22Rv1 (cell line): Measurements from ENCODE around the gene MRFAP1.

Experiments used
- ZFX ChIP-seq: fragments of 450-650 bp; IDR thresholded peaks from 2 replicates; pipeline ENCODE4 v1.6.1; 2017; ENCODE audit warnings: antibody characterized with exemption, borderline replicate concordance
- TF ChIP-seq, protein P1 (sequence below): fragments of 450-650 bp; IDR thresholded peaks from 2 replicates; pipeline ENCODE4 v1.5.1; 2017; ENCODE audit warnings: mild to moderate bottlenecking

DNA sequence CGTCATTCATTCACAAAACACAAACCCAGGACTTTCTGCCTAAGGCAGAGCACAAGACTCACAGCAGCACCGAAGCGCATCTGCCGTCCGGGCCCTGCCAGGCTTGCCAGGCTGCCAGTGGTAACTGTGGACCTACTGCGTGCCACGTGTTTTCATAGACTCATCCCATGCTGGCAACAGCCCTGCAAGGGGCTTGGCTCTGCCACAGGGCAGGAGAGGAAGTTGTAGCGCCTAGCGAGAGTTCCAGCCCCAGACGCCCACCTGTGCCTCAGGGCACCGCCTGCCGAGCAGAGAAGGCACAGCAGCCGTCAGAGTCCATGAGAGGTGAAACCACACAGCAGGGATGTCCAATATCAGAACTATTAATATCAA, 18.9 kb upstream of the MRFAP1 start:
- TF ChIP-seq, protein P1, sequence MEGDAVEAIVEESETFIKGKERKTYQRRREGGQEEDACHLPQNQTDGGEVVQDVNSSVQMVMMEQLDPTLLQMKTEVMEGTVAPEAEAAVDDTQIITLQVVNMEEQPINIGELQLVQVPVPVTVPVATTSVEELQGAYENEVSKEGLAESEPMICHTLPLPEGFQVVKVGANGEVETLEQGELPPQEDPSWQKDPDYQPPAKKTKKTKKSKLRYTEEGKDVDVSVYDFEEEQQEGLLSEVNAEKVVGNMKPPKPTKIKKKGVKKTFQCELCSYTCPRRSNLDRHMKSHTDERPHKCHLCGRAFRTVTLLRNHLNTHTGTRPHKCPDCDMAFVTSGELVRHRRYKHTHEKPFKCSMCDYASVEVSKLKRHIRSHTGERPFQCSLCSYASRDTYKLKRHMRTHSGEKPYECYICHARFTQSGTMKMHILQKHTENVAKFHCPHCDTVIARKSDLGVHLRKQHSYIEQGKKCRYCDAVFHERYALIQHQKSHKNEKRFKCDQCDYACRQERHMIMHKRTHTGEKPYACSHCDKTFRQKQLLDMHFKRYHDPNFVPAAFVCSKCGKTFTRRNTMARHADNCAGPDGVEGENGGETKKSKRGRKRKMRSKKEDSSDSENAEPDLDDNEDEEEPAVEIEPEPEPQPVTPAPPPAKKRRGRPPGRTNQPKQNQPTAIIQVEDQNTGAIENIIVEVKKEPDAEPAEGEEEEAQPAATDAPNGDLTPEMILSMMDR, result no peak
- TF ChIP-seq ZFX, result no peak
